Measurements from ENCODE around the gene KIRREL1.

- TF ChIP-seq CTCF (conservative IDR thresholded peaks at IDR 0.05; ENCODE audit: low read depth, low read length): peak; percentile 99
- no peak for TF ChIP-seq EZH2 (IDR thresholded peaks at IDR 0.05; ENCODE audit: borderline replicate concordance, low read depth, low read length, poor library complexity, severe bottlenecking)
Observed at GRCh38 chr1:157992031-157992832, 1.2 kb upstream of the KIRREL1 start.
